Osteoblast (primary cell): ENCODE results near the gene TTC7B. TPM values are rescaled to one million over a fixed set of nuclear protein-coding genes. Genes with fewer than 3 reads are reported as not detected.
A peak's percentile ranks its signal among the peaks of the same experiment; 100 is the strongest.

ENCODE experiments used
- DNase-seq: peaks from one replicate; pipeline ENCODE4 v3.0.0; 2011; ENCODE audit warnings: low spot score, mixed read lengths; ENCODE audit not compliant: insufficient read length; ENCODE audit errors: missing footprints
- H2AFZ ChIP-seq: 2 replicates; pipeline ENCODE4 v1.6.0; 2011; ENCODE audit warnings: mild to moderate bottlenecking, low read length
- H3K27ac ChIP-seq: 2 replicates; pipeline ENCODE4 v1.5.1; 2011; ENCODE audit warnings: mild to moderate bottlenecking, low read depth, low read length, moderate library complexity
- H3K27me3 ChIP-seq: 2 replicates; pipeline ENCODE4 v1.6.0; 2012; ENCODE audit warnings: mild to moderate bottlenecking, control low read depth, inconsistent platforms, low read length, moderate library complexity; ENCODE audit not compliant: insufficient read depth
- H3K36me3 ChIP-seq: 2 replicates; pipeline ENCODE4 v1.5.1; 2011; ENCODE audit warnings: mild to moderate bottlenecking, low read length, control low read depth, moderate library complexity; ENCODE audit not compliant: insufficient read depth
- H3K4me1 ChIP-seq: 2 replicates; pipeline ENCODE4 v1.5.1; 2011; ENCODE audit warnings: mild to moderate bottlenecking, low read length, control low read depth, moderate library complexity; ENCODE audit not compliant: insufficient read depth
- H3K4me2 ChIP-seq: 2 replicates; pipeline ENCODE4 v1.6.0; 2011; ENCODE audit warnings: mild to moderate bottlenecking, low read length; ENCODE audit not compliant: insufficient read depth
- H3K4me3 ChIP-seq: fragments of 200-600 bp; sonication (generic); 3 replicates; pipeline ENCODE4 v1.5.1; 2012; ENCODE audit warnings: mild to moderate bottlenecking, low read length, inconsistent platforms; ENCODE audit not compliant: insufficient read depth
- H3K79me2 ChIP-seq: 2 replicates; pipeline ENCODE4 v1.6.0; 2012; ENCODE audit warnings: mild to moderate bottlenecking, low read length, control low read depth, inconsistent platforms; ENCODE audit not compliant: insufficient read depth
- H3K9me3 ChIP-seq: 2 replicates; pipeline ENCODE4 v1.5.1; 2011; ENCODE audit warnings: low read depth, low read length, control low read depth
- H4K20me1 ChIP-seq: 2 replicates; pipeline ENCODE4 v1.6.0; 2012; ENCODE audit warnings: mild to moderate bottlenecking, low read length, control low read depth; ENCODE audit not compliant: insufficient read depth
- CTCF ChIP-seq: IDR thresholded peaks from 2 replicates; pipeline ENCODE4 v1.5.1; 2011; ENCODE audit warnings: mild to moderate bottlenecking, low read depth, low read length, moderate library complexity; ENCODE audit errors: extremely low read depth
- total RNA-seq: library from RNA; depleted of rRNA; stranded (reverse); fragments of >200 nt; gene quantifications from 2 replicates; pipeline ENCODE4 v1.2.3, GENCODE V29; 2012

Gene TTC7B
- total RNA-seq, 1 donor, result 14.5 TPM

GRCh38 chr14:90819734-90820393, 3.6 kb upstream of the TTC7B start:
- H3K27ac ChIP-seq, result no peak overlapping the region
- no peak overlapping the region for H2AFZ ChIP-seq
- peaks cover 10% of the 10 kb centered on the region for H3K27me3 ChIP-seq
- DNase-seq, result peak; percentile 53
- H3K79me2 ChIP-seq, result peaks cover 9% of the 10 kb centered on the region
- H3K4me1 ChIP-seq, result peaks cover 7% of the 10 kb centered on the region
- no peaks in the 10 kb centered on the region for H3K36me3 ChIP-seq
- no peaks in the 10 kb centered on the region for H4K20me1 ChIP-seq
- H3K4me3 ChIP-seq, result no peak overlapping the region
- TF ChIP-seq CTCF, result no peak
- no peak overlapping the region for H3K4me2 ChIP-seq
- H3K9me3 ChIP-seq, result no peaks in the 10 kb centered on the region

GRCh38 chr14:90818715-90819114, 2.5 kb upstream of the TTC7B start:
- no peaks in the 10 kb centered on the region for H3K9me3 ChIP-seq
- DNase-seq, result peak; percentile 47
- peaks cover 10% of the 10 kb centered on the region for H3K27me3 ChIP-seq
- H3K36me3 ChIP-seq, result no peaks in the 10 kb centered on the region
- peaks cover 20% of the 10 kb centered on the region for H3K79me2 ChIP-seq
- H3K4me1 ChIP-seq, result peaks cover 7% of the 10 kb centered on the region
- no peak overlapping the region for H2AFZ ChIP-seq
- H3K4me2 ChIP-seq, result no peak overlapping the region
- no peaks in the 10 kb centered on the region for H4K20me1 ChIP-seq
- TF ChIP-seq CTCF, result no peak
- no peak overlapping the region for H3K27ac ChIP-seq
- H3K4me3 ChIP-seq, result no peak overlapping the region

- Histone ChIP-seq H3K27ac (no peak overlapping the region), H3K4me2 (no peak overlapping the region), H2AFZ (no peak overlapping the region), H3K4me1 (peaks cover 7% of the 10 kb centered on the region), H3K79me2 (peaks cover 33% of the 10 kb centered on the region), H4K20me1 (peaks cover 1% of the 10 kb centered on the region), H3K27me3 (peaks cover 10% of the 10 kb centered on the region), H3K9me3 (no peaks in the 10 kb centered on the region), H3K36me3 (no peaks in the 10 kb centered on the region), H3K4me3 (no peak overlapping the region)
- DNase-seq, result peak; percentile 48
- no peak for TF ChIP-seq CTCF
Measured at GRCh38 chr14:90816681-90817436, 629 bp upstream of the TTC7B start.

GRCh38 chr14:90815572-90815821, 733 bp downstream of the TTC7B start:
- no peak overlapping the region for H3K27ac ChIP-seq
- H3K4me1 ChIP-seq, result peaks cover 7% of the 10 kb centered on the region
- peak overlapping the region; percentile 91 for H3K4me2 ChIP-seq
- H2AFZ ChIP-seq, result peak overlapping the region; percentile 89
- no peaks in the 10 kb centered on the region for H3K36me3 ChIP-seq
- DNase-seq, result no peak
- peaks cover 10% of the 10 kb centered on the region for H4K20me1 ChIP-seq
- H3K27me3 ChIP-seq, result peaks cover 10% of the 10 kb centered on the region
- H3K9me3 ChIP-seq, result no peaks in the 10 kb centered on the region
- TF ChIP-seq CTCF, result no peak
- H3K4me3 ChIP-seq, result peak overlapping the region; percentile 74
- peaks cover 43% of the 10 kb centered on the region for H3K79me2 ChIP-seq
